Breast epithelium (tissue), 4 donors: Measurements from ENCODE around the gene ADIRF. TPM values are rescaled to one million over a fixed set of nuclear protein-coding genes. Genes with fewer than 3 reads are reported as not detected.
"Not testable (repeated sequence)": the region's sequence is repeated elsewhere in the genome, so short reads cannot be mapped to it uniquely, and the experiment has no call there.

Source experiments
- DNase-seq, 2 donors: peaks; one replicate each; pipeline ENCODE4 v3.0.0-alpha.2; 2019; ENCODE audit warnings: low spot score in 2 of 2
- H3K27ac ChIP-seq, 2 donors: fragments of 200-600 bp; sonication (generic) in 1 of 2; one replicate each; pipeline ENCODE4 v1.5.1; 2016 to 2019; ENCODE audit warnings: mild to moderate bottlenecking in 1 of 2
- H3K27me3 ChIP-seq, 2 donors: fragments of 200-600 bp; sonication (generic) in 1 of 2; one replicate each; pipeline versions ENCODE4 v1.5.1 to v1.6.0; 2017 to 2019; ENCODE audit warnings: control low read depth in 1 of 2, mild to moderate bottlenecking in 1 of 2
- H3K36me3 ChIP-seq: fragments of 200-600 bp; one replicate; pipeline ENCODE4 v1.5.1; 2019
- H3K4me1 ChIP-seq, 2 donors: fragments of 200-600 bp; sonication (generic); one replicate each; pipeline ENCODE4 v1.5.1; 2016 to 2019; ENCODE audit warnings: control low read depth in 1 of 2
- H3K4me3 ChIP-seq, 3 donors: fragments of 200-600 bp; sonication (generic); 1 replicate in 2 of 3; 2 replicates in 1 of 3; pipeline ENCODE4 v1.5.1; 2016 to 2019; ENCODE audit warnings: mild to moderate bottlenecking in 3 of 3, moderate library complexity in 2 of 3
- H3K9me3 ChIP-seq, 2 donors: fragments of 200-600 bp; sonication (generic) in 1 of 2; one replicate each; pipeline ENCODE4 v1.5.1; 2016 to 2019; ENCODE audit warnings: control low read depth in 1 of 2
- POLR2A ChIP-seq: fragments of 450-650 bp; IDR thresholded peaks from one replicate; pipeline ENCODE4 v1.6.1; 2016; ENCODE audit warnings: antibody characterized with exemption, mild to moderate bottlenecking, moderate library complexity
- POLR2AphosphoS5 ChIP-seq, 3 donors: sonication (generic); formaldehyde crosslinking; IDR thresholded peaks; one replicate each; pipeline ENCODE4 v1.6.1; 2017; ENCODE audit warnings: antibody characterized with exemption in 3 of 3
- intact Hi-C: fragments of 100-400 bp; cut with DNase I; formaldehyde crosslinking; loops from one replicate; pipeline ENCODE4 v1.15.1; 2023; ENCODE audit warnings: low total_unique reads
- total RNA-seq, 3 donors: library from RNA; depleted of rRNA; stranded (reverse); fragments of >200 nt; gene quantifications; one replicate each; pipeline ENCODE4 v1.1.0, GENCODE V29; 2016
- TF ChIP-seq, protein P1 (sequence below), 3 donors: fragments of 450-650 bp; IDR thresholded peaks; one replicate each; pipeline ENCODE4 v1.5.1; 2016 to 2017; ENCODE audit warnings: antibody characterized with exemption in 3 of 3, mild to moderate bottlenecking in 3 of 3, moderate library complexity in 3 of 3

ADIRF gene
- total RNA-seq, 3 donors from 2014 or later, result 204 to 1,074 (median 288) TPM

DNA sequence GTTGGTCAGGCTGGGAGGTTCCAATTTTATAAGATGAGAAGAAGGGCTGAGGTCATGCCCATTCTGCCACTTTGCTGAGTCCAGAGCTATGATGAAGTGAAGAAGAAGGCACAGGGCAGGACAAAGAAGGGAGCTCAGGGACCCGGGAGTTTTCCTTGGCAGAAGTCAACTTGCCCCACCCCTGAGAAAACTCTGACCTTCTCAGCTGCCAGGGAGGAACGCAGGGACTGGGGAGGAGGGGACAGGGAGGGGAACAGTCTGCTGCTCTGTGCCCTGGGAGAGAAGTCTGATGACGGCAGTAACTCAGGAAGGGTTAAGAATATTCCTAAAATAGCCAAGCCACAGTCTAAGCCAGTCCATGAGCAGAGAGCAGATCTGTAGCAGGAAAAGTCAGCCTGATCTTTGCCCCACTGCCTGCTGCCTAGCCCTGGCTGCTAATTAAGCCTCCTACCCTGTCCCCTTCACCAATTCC is 11.7 kb downstream of the ADIRF start:
- DNase-seq, result no peak
- Histone ChIP-seq H3K36me3 (no peaks in the 10 kb centered on the region), H3K27ac (peak overlapping the region; percentile 33 to 82), H3K4me1 (no peaks in the 10 kb centered on the region), H3K27me3 (no peaks in the 10 kb centered on the region), H3K9me3 (no peaks in the 10 kb centered on the region), H3K4me3 (no peak overlapping the region)
- intact Hi-C loops, result loop anchor here (10.0 kb wide), 1 partner anchor 1575 kb away; no protein-coding TSS in a partner anchor
- no peak for TF ChIP-seq POLR2AphosphoS5 (IDR thresholded peaks at IDR 0.05)
- no peak for TF ChIP-seq POLR2A
- TF ChIP-seq, protein P1, sequence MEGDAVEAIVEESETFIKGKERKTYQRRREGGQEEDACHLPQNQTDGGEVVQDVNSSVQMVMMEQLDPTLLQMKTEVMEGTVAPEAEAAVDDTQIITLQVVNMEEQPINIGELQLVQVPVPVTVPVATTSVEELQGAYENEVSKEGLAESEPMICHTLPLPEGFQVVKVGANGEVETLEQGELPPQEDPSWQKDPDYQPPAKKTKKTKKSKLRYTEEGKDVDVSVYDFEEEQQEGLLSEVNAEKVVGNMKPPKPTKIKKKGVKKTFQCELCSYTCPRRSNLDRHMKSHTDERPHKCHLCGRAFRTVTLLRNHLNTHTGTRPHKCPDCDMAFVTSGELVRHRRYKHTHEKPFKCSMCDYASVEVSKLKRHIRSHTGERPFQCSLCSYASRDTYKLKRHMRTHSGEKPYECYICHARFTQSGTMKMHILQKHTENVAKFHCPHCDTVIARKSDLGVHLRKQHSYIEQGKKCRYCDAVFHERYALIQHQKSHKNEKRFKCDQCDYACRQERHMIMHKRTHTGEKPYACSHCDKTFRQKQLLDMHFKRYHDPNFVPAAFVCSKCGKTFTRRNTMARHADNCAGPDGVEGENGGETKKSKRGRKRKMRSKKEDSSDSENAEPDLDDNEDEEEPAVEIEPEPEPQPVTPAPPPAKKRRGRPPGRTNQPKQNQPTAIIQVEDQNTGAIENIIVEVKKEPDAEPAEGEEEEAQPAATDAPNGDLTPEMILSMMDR (IDR thresholded peaks at IDR 0.05), result no peak

DNA sequence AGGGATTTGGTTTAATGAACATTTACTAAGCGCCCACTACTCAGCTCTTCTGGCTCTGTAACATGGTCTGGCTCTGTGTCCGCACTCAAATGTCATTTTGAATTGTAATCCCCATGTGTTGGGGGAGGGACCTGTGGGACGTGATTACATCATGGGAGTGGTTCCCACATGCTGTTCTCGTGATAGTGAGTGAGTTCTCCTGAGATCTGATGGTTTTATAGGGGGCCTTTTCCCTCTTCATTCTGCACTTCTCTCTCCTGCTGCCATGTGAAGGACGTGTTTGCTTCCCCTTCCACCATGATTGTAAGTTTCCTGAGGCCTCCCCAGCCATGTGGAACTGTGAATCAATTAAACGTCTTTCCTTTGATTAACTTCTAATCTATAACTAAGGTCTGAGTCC is 12.7 kb downstream of the ADIRF start:
- H3K9me3 ChIP-seq, H3K4me3 ChIP-seq, DNase-seq, H3K4me1 ChIP-seq, H3K27me3 ChIP-seq, intact Hi-C loops, H3K36me3 ChIP-seq: not testable (repeated sequence)
- H3K27ac ChIP-seq, result peak overlapping the region in 1 of 2 donors; percentile 82

DNA sequence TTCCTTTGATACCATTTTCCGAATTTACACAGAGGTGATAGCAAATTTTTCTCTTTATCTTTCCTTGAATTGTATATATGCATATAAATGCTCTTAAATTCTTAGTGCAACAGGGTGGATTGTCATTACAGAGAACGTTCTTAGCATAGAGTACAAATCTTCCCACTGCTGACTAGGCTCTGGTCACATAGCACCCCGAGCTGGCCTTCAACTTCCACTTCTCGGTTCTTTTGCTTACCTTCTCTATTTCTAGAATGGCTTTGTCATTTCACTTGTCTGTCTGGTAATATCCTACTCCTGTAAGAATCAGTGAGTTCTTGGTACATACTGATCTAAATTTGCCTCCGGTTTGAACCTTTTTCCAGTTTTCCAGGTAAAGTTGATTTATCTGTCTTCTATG is 13.4 kb downstream of the ADIRF start:
- H3K36me3 ChIP-seq, result no peaks in the 10 kb centered on the region
- H3K4me1 ChIP-seq, result no peaks in the 10 kb centered on the region
- no peak for TF ChIP-seq POLR2AphosphoS5 (IDR thresholded peaks at IDR 0.05)
- TF ChIP-seq POLR2A, result no peak
- no peaks in the 10 kb centered on the region for H3K9me3 ChIP-seq
- H3K27ac ChIP-seq, result no peak overlapping the region
- intact Hi-C loops, result no loop called here
- no peaks in the 10 kb centered on the region for H3K27me3 ChIP-seq
- no peak overlapping the region for H3K4me3 ChIP-seq
- no peak for DNase-seq

DNA sequence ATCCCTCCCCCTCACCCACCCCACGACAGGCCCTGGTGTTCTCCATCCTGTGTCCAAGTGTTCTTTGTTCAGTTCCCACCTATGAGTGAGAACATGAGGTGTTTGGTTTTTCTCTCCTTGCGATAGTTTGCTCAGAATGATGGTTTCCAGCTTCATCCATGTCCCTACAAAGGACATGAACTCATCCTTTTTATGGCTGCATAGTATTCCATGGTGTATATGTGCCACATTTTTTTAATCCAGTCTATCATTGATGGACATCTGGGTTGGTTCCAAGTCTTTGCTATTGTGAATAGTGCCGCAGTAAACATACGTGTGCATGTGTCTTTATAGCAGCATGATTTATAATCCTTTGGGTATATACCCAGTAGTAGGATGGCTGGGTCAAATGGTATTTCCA is 16.2 kb downstream of the ADIRF start:
- H3K27ac ChIP-seq, intact Hi-C loops, H3K36me3 ChIP-seq, DNase-seq, H3K27me3 ChIP-seq, H3K9me3 ChIP-seq, H3K4me3 ChIP-seq, H3K4me1 ChIP-seq: not testable (repeated sequence)

DNA sequence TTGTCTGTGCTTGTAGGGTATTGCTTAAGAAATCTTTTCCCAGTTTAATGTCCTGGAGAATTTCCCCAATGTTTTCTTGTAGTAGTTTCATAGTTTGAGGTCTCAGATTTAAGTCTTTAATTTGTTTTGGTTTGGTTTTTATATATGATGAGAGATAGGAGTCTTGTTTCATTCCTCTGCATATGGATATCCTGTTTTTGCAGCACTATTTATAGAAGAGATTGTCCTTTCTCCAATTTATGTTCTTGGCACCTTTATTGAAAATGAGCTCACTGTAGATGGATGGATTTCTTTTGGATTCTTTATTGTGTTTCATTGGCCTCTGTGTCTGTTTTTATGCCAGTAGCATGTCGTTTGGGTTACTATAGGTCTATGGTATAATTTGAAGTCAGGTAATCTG is 20.2 kb downstream of the ADIRF start:
- TF ChIP-seq, protein P1 (IDR thresholded peaks at IDR 0.05), result no peak
- TF ChIP-seq POLR2AphosphoS5 (IDR thresholded peaks at IDR 0.05) (no peak), POLR2A (no peak)

DNA sequence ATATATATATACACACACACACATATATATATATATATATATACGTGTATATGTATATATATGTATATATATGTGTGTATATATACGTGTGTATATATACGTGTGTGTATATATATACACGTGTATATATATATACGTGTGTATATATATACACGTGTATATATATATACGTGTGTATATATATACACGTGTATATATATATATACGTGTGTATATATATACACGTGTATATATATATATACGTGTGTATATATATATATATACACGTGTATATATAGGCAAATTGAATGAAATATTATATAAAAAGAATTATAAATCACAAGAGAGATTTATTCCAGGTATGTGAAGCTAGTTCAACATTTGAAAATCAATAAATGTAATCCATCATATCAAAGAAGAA is 23.1 kb downstream of the ADIRF start:
- H3K27ac ChIP-seq, DNase-seq, H3K27me3 ChIP-seq, H3K4me1 ChIP-seq, H3K9me3 ChIP-seq, H3K4me3 ChIP-seq, intact Hi-C loops, H3K36me3 ChIP-seq: not testable (repeated sequence)

More for the DNA sequence above, 20.2 kb downstream of the ADIRF start:
- H3K27me3 ChIP-seq, result no peaks in the 10 kb centered on the region
- no peak overlapping the region for H3K4me3 ChIP-seq
- H3K9me3 ChIP-seq, result no peaks in the 10 kb centered on the region
- H3K36me3 ChIP-seq, result no peaks in the 10 kb centered on the region
- H3K27ac ChIP-seq, result no peak overlapping the region
- no peak for DNase-seq
- intact Hi-C loops, result no loop called here
- no peaks in the 10 kb centered on the region for H3K4me1 ChIP-seq

DNA sequence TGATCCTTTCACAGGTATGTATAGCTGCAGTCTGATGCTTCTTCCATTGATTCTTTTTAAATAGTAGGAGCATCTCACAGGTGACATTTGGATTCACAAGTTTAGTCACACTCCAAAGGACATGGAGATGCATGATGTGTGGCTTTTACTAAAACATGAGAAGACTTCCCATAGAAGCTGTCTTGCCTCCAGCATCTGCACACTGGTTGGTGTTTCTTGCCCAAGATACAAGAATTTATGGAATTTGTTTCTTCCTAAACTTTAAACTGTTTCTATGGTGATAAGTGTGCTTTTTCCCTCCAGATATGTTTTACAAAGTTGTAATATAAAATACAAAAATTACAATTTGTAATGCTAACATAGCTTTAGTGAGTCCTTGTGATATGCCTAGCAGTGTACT is 24.2 kb downstream of the ADIRF start:
- Histone ChIP-seq H3K9me3 (no peaks in the 10 kb centered on the region), H3K27me3 (no peaks in the 10 kb centered on the region), H3K4me1 (no peaks in the 10 kb centered on the region), H3K4me3 (no peak overlapping the region), H3K27ac (no peak overlapping the region), H3K36me3 (no peaks in the 10 kb centered on the region)
- intact Hi-C loops, result no loop called here
- TF ChIP-seq, protein P1 (IDR thresholded peaks at IDR 0.05), result no peak
- TF ChIP-seq POLR2A (no peak), POLR2AphosphoS5 (IDR thresholded peaks at IDR 0.05) (no peak)
- no peak for DNase-seq
